NCI-H2081 (cell line): Measurements from ENCODE around the gene CMC2.

ENCODE experiments used
- DNase-seq, 2 experiments: peaks; one replicate each; lab custom pipeline; 2025; lab: John Stamatoyannopoulos, UW

CMC2 gene

DNA sequence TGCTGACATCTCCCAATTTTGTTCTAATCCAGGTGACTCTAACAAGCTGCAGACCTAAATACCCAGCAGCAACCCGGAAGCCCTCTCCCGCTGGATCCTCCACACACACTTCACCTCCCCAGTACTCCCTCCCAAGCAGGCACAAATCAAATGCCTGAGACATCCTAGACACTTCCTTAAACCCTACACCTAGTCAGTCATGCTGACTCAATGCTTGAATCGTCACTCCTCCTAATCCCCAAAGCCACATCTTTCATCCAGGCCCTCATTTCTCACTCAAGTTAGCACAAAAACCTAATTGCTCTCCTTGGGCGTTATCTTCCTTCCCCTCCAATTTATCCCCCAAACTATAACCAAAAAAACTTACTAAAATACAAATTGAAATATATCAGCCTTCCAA, 32.7 kb downstream of the CMC2 start:
- no peak for DNase-seq

DNA sequence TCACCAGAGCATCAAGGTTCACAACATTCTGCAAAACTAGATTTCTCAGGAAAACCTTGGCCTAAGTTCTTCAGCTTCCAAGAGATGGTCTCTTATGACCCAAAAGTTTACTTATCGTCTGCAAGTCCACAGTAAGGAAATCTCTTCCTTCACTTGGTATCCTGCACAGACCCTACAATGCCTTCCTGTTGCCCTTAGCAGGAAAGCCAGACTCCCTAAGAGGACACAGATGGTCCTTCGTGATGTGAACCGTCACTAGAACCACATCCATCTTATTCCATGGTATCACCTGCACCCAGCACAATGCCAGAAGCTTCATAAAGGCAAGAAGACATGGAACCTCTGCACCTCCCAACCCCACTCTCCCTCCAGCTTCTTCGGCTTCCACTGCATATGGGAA, 34.1 kb downstream of the CMC2 start:
- DNase-seq: no peak

DNA sequence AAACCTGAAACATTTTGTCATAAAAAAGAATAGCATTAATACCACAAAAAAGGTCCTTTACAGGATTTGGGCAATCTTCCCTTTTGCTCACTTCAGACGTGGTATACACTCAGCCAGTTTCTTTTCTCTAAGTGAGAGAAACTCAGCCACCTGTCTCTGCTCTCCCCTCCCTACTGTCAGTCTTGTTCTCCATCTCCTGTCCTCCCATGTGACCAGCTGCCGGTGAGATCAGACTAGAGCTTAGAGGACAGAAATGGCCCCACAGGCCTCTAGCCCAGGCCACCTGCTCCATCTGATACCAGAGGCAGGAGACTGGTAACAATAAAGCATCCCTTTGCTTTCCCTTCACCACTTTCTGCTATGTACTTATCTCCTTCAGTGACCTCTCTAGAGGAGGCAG, 34.9 kb downstream of the CMC2 start:
- no peak for DNase-seq

DNA sequence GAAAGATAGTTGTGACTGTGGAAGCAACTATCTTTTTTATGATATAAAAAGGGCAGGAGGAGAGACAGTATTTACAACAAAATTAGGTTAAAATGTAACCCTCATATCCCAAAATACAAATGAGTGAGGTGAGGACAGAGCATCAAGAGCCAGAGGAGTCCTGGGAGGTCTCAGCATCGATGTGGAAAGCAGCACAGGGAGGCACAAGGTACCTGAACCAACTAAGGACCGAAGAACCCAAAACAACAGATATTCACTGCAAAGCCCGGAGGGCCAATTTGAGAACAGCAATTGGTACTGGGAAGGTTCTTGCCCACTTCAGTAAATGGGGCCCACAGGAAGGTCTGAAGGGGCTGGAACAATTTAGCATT, 37.6 kb downstream of the CMC2 start:
- DNase-seq: no peak

DNA sequence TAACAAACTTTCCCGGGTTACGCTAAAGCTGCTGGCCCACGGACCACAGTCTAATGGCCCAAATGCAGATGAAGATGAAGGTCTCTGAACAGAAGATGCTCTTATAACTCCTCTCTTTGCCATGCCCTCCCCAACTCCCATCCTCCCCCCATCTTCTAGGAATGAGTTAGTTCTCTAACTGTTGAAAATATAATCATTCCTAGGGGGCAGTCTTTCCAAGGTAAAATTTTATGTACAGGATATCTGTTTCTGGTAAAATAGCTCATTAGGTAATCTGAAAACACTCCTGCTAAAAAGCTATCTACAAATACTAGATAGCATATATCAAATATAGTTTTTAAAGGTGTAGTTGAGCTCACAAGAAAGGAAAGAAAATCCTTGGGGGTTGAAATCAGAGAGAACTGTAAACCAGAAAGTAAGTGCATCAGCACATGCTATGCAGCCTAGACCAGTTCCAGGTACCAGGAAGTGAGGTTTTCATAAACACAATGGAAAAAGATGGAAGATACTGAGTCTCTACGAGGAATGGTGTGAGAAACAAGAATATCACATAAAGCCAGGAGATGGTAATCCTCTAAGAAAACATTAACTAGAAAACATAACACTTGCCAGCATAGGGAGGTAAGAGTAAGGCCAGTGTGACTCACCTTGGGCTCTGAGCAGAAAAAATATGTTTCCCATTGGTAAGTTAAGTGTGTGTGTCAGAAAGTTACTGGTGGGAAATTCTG, 38.1 kb downstream of the CMC2 start:
- DNase-seq: no peak

DNA sequence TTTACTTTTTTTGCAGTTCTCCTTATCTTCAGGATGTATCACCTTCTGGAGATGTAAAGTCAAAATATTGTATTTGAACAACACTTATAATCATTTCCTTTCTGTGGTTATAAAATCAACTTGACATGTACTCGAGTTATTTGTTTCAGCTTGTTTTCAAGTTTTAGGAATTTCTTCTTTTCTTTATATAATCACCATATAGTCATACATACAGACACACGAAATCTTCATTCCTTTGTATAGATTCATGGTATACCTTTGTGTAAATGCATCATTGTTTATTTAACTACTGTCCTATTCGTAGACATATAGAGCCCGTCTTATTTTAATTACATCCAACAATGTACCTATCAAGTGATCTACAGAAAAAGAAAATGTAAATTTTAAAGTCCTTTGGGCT, 40.1 kb downstream of the CMC2 start:
- no peak for DNase-seq

DNA sequence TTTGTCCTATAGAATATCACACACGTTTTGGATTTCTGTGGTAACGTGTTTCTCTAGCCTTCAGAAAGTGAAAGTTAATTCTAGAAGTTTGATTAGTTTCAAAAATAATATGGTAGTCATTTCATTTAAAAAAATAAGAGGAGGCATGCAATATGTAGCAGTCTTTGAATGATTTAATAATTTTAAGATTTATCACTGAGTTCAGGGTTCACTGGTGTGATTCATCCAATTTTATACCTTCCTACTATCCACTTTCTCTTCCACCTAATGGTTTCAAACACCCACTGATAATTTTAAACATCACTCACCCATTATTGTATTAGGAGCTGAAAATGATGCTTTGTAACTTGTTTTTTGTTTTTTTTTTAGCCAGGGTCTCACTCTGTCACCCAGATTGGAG, 42.3 kb downstream of the CMC2 start:
- DNase-seq: no peak

DNA sequence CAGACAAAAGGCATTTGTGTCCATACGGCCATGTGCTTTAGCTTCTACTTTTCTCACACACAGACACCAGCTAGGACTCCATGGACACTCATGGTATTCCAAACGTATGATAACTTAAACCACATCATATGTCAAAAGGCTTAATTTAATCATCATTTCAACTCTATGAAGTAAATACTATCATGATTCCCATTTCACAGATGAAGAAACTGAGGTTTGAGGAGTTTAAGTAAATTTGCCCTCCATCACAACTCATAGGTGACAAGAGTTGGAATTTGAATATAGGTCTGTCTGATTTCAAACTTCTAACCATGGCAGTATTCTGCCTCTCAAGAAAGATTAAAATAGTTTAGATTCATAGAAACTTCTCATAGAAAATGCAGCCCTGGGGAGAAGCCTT, 43.8 kb downstream of the CMC2 start:
- DNase-seq: no peak

DNA sequence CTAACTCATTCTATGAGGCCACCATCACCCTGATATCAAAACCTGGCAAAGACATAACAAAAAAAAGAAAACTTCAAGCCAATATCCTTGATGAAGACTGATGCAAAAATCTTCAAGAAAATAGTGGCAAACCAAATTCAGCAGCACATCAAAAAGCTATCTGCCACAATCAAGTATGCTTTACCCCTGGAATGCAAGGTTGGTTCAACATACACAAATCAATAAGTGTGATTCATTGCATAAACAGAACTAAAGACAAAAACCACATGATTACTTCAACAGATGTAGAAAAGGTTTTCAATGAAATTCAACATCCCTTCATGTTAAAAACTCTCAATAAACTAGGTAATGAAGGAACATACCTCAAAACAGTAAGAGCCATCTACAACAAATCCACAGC, 48.4 kb downstream of the CMC2 start:
- no peak for DNase-seq

DNA sequence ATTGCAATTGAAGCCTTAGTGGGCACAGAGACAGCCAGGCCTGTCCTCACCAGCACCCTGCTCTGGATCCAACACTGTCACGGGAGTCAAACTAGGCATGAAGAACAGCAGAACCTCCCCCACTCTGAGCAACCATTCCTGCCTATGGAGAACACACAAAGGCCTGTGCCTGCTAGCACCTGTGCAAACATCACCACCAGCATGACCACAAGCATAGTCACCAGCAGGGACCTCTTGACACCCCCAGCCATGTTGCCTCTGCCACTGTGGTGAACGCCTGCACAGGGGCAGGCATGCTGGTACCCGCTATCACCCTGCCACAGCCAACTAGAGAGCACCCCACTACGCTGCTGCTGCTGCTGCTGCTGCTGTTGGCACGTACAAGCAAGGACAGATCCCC, 51.7 kb downstream of the CMC2 start:
- DNase-seq: no peak

DNA sequence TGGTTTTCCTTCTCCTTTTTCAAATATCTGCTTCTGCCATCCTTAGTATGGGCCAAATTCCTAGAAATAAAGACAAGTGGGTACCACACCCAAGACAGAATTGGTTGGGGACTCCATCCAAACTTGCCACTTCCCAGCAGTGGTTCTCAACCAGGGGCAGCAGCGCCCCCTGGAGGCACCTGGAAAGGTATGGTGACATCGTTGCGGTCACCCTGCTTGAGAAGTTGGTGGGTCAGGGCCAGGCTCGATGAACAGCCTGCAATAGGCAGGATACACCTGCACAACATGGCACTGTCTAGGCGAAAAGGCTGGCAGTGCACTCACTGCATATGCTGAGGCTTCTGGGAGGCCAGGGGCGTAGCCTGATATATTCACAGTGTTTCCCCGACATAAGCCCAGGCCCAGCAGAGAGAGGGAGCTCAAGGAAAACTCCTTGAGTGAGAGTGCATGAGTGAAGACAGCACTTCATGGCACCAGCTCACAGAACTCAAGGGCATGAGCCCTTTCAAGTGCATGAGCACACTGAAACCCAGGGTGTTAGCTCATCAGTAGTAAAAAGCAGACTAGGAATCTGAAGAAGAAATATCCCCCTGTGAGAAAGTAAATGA, 57.7 kb downstream of the CMC2 start:
- no peak for DNase-seq

DNA sequence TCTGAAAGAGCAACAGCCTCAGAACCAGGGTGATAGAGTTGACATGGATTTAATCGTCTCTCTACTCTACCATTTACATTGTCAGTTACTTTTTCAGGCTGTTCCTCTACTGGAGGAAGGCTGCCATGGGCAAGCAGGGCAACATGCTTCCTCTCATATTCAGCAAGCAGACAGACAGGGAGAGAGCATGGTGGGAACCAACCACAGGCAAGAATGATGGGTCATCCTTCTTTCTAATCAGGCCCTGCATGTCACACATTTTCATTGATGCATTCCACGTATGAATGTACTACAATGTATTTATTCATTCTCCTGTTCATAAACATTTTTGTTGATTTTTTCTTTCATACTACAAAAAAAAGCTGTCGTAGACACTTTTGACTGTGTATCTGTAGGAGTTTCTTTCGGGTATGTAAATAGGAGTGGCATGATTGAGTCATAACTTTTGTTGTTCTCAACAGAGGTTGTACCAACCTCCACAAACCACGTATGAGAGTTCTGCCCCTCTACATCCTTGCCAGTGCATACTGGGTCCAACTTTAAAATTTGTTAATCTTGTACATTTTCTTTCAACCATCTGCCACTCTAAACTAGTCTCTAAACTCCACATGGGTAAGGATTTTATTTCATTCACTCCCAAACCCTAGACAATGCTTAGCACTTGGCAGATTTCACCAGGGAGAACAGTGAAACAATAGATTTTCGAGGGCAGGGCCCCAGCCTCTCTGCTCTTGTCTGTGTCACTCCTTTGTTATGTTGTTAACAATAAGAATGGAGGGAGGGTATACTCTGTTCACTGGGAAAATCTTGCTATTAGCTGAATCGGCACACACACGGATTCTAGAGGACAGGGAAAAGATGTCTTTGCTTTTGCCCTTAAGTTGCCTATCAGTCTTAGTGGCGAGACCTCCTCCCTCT, 58.7 kb downstream of the CMC2 start:
- no peak for DNase-seq

DNA sequence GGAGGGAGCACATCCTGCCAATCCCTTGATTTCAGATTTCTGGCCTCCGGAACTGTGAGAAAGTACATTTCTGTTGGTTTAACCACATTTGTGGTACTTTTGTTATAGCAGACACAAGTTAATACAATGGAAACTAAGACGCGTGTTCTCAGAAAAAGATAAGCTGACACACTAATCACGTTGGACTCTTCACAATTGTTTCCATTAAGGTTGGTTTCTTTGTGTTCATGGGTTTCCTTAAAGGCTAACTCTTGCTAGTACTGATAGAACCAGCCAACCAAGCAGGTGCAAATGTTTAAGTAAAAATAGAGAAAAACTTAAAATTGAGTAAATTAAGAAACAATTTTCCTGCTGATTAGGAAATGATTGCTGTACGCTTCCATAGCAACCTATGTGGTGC, 59.4 kb downstream of the CMC2 start:
- DNase-seq: no peak

DNA sequence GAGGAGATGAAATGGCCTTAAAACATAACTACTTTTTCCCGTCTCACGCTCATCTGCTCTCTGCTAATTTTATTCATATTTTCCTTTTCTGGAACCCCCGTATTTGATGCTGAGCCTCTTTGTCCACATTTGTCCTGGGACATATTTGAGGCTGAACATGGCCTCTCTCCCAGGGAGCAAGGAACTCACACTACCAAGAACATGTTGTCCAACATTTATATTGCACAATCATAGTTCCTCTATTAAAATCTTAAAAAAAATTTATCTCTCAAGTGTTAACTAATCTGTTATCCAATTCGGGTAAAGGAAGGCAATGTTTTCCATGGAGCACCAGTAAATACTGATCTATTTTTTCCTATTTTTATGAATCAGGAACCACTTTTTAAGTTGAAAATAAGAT, 60.2 kb downstream of the CMC2 start:
- no peak for DNase-seq

DNA sequence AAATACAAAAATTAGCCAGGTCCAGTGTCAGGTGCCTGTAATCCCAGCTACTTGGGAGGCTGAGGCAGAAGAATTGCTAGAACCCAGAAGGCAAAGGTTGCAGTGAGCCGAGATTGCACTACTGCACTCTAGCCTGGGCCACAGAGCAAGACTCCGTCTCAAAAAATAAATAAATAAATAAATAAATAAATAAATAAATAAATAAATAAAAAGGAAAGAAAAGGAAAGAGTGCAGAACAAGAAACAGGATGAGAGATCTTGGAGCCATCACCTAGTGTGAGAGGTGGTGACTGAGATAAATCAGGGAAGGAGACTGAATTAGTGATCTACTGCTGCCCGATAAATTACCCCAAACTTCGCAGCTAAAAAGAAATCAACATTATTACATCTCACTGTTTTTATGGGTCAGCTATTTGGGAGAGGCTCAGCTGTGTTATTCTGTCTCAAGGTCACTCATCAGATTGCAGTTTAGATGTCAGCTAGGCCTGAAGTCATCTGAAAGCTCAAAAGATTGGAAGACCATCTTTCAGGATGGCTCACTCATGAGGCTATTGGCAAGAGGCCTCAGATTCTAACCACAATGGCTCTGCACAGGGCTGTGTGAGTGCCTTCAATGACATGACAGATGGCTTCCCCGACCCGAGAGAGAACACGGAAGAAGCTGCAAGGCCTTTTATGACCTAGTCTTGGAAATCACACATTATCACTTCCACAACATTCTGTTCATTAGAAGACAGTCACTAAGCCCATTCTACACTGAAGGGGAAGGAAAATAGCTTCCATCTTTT, 66.4 kb downstream of the CMC2 start:
- no peak for DNase-seq

DNA sequence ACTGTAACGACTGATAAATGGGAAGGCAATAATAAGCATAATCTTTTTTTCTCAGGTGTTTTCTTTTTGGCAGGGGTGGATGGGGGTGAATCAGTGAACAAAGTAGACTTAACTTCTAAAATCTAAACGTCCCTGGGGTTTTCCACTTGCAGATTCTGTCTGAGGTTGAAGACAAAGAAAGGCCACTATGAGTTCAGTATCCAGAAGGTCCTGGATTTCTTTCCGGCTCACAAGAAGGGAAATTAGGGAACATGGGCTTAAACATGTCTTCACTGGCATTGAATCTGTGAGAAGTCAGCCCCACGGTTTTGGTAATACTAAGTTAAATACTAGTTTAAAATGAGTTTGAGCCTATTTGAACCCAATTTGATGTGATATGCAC, 67.8 kb downstream of the CMC2 start:
- no peak for DNase-seq

DNA sequence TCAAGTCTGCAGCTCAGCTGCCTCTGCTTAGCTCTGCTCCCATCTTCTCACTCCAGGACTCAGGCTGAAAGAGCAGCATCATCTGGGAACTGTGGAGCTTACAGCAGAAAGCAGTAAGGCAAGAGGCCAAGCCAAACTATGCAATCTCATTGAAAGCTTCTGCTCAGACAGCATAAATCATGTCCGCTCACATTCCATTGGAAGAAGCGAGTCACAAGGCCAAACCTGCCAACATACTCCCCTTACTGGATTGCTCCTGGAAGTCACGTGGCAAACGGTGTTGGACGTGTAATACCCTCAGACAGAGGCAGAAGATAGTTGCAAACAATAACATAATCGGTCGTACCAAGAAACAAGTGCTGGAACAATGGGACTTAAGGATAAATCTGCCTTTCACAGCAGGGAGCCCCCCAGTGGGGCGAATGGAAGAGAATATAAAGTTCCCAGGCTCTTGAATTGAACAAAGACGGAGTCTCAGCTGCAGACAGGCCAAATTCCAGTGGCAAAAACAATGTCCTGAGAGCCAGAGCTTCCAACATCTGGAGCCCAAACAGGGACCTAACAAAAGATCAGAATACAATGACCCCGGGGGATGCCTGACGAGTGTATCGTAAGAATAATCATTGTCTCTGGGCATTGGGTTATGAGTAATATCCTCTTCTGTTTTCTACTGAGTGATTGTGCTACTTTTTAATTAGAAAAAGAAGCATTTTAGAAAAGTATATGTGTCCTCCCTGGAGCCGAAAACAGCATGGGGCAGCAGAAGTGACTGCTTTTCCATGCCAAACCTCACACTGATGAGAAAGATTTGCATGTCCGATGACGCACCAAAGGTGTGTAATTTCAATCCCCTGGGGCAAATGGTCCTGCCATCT, 68.4 kb downstream of the CMC2 start:
- DNase-seq: no peak

DNA sequence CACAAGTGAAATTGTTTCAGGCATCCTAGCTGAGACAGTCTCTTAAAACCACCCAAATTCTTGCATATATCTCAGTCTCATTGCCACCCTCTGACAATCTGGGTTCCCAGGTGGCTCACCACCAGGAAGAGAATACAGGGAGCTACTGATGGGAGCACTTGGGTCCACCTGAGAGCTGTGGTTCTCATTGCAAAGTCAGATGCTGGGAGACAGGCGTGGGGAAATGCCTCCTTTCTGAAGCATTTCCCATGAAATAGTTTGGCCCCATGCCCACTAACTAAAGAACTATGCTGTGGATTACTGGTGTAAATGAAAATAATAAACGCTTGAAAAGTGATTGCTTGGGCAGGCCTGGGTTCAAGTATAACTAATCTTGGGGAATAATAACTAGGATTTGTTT, 70.3 kb downstream of the CMC2 start:
- DNase-seq: no peak

DNA sequence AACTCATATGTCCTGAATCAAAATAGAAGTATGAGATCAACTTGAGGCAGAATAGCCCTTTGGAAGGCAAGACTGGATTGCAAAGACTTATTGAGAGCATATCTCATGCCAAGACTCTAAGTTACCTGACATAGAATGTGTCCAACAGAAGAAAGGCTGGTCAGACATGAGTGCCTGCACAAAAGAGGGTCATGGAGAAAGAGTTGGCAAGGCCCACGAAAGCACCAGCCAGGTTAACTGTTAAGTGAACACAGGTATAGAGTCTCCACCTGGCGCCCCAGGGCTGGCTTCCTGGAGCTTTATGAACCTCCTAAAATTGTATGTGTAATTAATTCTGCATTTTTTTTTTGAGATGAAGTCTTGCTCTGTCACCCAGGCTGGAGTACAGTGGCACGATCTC, 71.0 kb downstream of the CMC2 start:
- DNase-seq: no peak

DNA sequence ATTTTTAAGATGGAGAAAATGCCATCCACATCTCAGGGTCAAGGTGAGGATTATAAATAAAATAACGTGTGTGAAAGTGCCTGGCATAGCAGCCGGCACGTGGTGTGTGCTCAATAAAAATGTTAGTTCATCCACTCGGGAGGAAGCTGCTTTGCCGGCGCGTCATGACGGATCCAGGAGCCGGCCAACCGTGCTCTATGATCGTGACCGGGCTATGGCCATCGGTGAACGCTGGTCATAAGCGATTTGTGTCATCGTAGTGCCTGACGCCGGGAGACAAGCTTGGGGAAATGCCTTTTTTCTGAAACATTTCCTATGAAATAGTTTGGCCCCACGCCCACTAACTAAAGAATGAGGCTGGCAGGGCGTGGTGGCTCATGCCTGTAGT, 74.0 kb downstream of the CMC2 start:
- no peak for DNase-seq
